Central memory CD4-positive, alpha-beta T cell (primary cell): ENCODE results near the gene DPP6.
"Not testable (repeated sequence)": the region's sequence is repeated elsewhere in the genome, so short reads cannot be mapped to it uniquely, and the experiment has no call there.

Experiments used
- DNase-seq: peaks from one replicate; pipeline ENCODE4 v3.0.0; 2022

The DPP6 gene

DNA sequence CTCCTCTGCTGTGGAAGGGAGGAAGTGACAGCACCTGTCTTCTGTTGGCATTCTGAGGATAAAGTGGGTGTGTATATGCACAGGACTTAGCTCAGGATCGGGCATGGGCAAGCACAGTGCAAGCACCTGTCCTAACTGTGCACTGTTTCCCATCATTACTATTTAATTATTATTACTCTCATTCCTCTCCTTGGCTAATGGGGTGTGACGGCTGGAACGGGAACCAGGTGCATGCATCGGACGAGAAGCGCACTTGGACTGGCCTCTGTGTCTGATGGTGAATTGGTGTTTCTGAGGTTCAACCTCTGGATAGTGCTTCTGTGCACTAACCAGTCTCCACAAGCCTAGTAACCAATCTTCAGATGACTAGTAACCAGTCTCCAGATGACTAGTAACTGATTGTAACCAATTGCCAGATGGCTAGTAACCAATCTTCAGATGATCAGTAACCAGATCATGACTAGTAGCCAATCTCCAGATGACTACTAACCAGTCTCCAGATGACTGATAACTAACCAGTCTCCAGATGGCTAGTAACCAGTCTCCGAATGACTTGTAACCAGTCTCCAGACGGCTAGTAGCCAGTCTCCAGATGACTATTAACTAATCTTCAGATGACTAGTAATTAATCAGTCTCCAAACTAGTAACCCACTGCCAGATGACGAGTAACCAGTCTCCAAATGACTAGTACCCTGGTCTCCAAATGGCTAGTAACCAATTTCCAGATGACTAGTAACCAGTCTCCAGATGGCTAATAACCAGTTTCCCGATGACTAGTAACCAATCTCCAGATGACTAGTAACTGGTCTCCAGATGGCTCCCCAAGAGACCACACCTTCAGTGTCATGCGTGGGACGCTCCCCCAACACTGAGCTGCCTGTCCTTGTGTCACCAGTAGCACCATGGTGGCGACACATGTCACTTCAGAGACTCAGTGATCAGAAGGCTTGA is 864.9 kb downstream of the DPP6 start:
- DNase-seq: no peak

DNA sequence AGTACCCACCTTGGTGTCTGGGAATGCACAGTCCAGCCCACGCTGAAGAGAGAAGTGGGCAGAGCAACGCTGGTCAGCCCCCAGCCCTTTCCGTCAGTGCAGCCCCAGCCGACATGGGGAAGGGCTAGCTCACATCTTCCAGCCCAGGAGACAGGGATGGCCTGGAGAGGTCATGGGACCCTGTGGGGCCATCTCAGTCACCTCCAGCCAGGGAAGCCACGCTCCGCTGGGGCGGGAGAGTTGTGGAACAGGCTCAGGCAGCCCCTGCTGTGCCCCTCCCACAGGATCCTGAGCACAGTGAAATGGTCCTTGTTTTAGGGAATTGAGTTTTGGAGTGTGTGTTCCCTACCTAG is 865.6 kb downstream of the DPP6 start:
- DNase-seq: no peak

DNA sequence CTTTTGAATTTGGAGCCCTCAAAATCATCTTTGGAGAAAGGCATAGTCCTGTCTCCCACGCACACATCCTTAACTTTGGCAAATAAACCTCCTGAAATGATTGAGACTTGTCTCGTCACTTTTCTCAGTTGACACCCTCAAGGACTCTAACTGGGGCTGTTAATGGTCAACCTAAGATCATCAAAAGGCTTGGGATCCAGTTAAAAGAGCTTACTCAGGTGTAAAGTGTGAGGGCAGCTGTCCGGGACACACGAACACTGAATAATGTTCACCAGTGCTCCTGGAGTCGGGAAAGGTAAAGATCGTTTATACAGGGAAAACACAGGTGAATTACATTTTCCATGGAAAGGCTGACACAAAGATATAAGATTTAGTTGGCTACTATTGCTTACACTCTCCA is 866.1 kb downstream of the DPP6 start:
- no peak for DNase-seq

DNA sequence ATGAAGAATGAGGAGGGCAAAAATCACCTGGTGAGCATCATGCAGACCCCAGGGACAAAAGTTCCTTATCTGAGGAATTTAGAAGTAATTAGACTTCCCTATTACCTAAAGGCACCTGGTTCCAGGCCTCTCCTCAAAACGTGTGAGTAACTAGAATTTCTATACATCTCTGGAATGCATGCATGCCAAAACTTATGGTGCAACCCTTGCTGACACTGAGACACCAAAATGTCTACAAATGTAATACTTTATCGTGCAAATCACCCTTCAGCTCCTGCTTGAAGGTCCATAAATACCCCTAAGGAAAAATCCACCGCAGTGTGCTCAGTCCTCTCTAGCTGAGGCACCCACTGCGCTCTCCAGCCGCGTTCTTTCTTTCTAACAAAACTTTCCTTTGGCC is 866.5 kb downstream of the DPP6 start:
- DNase-seq: no peak

DNA sequence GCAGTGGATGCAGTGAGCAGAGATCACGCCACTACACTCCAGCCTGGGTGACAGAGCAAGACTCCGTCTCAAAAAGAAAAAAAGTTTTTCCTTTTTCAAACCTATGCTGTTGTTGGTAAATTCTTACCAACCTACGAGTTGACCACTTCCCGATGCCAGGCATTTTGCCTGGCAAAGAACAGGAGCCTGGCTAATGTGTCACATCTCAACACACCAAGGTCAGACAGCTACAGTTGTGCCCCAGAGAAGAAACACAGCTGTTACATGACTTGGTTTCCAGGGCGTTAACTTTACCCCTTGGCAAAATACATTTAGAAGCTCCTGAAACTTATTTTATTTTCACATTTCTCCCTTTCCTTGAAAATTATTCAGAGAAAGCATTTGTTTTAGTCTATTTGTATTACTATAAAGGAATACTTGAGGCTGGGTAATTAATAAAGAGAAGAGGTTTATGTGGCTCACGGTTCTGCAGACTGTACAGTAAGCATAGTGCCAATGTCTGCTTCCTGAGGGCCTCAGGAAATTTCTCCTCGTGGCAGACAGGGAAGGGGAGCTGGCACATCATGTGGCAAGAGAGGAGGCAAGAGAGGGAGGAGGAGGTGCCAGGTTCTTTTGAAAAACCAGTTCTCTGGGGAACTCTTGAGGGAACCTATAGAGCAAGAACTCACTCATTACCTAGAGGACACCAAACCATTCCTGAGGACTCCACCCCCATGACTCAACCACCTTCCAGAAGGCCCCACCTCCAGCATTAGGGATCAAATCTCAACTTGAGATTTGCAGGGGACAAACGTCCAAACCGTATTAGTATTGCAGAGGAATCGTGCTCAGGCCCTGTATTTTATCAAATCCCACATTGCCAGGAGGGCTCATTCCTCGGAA is 867.4 kb downstream of the DPP6 start:
- no peak for DNase-seq

DNA sequence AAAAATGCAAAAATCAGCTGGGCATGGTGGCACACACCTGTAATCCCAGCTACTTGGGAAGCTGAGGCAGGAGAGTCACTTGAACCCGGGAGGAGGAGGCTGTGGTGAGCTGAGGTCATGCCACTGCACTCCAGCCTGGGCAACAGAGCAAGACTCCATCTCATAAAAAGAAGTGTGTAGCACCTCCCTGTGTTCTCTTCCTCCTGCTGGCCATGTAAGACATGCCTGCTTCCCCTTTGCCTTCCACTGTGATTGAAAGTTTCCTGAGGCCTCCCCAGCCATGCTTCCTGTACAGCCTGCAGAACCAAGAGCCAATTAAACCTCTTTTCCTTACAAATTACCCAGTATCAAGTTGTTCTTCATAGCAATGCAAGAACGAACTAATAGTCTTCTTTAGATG is 870.3 kb downstream of the DPP6 start:
- not testable (repeated sequence) for DNase-seq

DNA sequence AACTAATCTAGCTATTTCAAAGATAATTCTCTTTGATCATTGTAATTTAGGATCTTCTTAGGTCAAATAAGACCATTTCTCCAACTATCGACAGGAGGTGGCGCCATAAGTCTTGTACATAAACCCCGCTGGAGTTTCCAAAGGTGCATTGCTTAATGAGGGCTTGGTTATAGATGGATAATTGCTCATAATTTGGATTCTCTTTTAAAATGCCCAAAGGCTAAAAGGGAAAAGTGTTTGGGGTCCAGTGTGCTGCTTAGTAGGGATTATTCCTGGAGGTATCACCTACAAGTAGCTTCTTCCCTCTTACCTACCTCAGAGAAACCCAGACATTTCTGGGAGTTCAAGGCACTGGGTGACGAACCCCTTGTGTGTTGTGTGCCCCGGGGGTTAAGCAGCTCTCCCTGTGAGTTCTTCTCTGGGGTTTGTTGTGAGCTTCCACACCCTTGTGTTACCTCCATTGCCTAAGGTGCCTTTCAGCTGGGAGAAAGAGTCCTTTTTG is 875.5 kb downstream of the DPP6 start:
- peak; percentile 74 for DNase-seq

DNA sequence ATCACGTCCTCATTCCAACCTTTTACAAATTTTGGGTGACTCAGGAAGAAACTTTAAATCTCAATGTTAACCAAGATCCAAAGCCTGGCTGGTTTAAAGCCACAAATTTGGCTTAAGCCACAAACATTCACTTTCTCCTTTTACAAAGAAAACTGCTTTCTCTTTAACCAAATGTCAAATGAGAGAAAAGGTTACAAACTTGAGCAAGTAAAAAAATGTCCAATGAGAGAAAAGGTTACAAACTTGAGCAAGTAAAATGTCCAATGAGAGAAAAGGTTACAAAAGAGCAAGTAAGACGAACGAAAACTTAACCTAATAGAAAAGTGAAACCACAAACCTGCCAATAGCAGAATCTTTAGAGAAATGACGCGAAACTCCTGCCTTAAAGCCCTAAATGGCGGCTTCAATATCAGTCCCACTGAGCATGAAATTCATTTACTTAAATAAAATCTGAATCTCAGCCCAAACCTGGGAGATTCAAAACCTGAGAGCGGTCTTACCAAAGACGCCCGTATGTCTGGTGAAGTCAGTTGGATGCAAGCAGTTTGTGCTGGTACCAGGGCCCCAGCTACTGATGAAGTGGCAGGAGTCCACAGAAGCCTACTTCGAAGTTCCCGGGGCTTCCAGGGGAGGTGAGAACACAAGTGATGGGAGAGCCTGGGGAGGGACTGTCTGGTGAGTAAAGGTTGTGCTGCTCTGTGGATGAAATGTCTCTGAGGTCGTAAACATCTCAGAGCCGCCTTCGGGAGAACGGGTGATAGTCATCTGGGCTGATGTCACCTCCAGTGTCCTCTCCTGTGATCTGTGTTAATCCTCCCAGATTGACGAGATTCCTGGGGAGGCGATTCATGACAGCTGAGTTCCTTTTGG is 876.2 kb downstream of the DPP6 start:
- DNase-seq: peak; percentile 95

DNA sequence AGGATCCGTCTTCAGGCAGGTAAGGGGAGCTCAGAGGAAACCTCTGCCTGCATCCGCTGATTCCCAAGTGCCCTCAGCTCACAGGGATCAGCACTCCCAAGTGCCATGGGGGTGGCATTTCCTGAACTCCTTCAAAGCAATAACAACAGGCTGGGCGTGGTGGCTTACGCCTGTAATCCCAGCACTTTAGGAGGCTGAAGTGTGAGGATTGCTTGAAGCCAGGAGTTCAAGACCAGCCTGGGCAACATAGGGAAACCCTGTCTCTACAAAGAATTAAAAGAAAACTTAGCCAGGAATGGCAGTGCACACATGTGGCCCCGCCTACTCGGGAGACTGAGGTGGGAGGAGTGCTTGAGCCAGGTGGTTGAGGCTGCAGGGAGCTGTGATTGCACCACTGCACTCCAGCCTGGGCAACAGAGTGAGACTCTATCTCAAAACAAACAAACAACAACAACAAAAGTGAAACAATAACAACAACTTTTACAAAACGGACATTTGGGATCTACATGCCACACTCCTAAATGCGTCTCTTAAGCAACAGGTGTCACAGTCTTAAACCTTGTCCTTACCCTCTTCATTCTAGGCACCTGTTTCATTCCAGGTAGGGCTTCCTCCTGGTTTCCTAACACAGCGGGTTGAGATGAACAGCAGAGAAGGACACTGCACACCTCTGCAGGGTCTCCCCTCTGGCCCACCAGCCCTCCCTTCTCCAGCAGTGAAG is 877.0 kb downstream of the DPP6 start:
- no peak for DNase-seq

DNA sequence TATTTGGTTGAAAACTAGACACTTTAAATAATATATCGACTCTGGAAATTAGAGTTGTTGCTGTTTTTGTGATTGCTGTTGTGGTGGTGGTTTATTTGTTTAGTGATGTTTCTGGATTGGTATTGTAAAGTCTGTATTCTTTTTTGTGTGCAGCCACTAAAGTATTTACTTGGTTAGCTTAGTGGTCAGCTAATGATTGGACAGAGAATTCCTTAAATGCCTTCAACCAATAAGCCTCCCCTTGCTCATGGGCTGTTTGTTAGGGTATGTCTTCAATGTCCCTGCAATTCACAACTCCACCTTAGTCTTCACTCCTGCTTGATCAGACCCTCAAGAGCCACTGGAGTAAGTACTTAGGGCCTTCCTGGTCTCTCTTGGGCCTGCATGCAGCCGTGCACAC is 879.7 kb downstream of the DPP6 start:
- DNase-seq: no peak

DNA sequence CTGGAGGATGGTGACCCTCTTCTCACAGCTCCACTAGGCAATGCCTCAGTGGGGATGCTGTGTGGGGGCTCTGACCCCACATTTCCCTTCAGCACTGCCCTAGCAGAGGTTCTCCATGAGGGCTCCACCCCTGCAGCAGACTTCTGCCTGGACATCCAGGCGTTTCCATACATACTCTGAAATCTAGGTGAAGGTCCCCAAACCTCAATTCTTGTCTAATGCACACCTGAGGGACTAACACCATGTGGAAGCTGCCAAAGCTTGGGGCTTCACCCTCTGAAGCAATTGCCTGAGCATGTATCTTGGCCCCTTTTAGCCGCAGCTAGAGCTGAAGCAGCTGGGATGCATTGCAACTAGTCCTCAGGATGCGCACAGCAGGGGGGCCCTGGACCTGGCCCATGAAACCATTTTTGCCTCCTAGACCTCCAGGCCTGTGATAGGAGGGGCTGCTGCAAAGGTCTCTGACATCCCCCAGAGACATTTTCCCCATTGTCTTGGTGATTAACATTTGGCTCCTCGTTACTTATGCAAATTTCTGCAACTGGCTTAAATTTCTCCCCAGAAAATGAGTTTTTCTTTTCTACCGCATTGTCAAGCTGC is 882.3 kb downstream of the DPP6 start:
- not testable (repeated sequence) for DNase-seq

DNA sequence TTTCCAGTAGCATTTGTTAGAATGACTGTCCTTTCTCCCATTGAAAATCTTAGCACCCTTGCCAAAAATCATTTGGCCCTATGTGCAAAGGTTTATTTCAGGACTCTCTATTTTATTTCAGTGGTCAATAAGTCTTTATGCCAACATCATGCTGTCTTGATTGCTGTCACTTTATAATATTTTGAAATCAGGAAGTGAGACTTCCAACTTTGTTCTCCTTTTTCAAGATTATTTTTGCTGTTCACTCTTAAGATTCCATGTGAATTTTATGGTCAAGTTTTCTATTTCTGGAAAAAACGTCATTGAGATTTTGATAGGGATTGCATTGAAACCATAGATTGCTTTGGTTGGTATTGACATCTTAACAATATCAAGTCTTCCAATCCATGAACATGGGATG is 885.6 kb downstream of the DPP6 start:
- no peak for DNase-seq

DNA sequence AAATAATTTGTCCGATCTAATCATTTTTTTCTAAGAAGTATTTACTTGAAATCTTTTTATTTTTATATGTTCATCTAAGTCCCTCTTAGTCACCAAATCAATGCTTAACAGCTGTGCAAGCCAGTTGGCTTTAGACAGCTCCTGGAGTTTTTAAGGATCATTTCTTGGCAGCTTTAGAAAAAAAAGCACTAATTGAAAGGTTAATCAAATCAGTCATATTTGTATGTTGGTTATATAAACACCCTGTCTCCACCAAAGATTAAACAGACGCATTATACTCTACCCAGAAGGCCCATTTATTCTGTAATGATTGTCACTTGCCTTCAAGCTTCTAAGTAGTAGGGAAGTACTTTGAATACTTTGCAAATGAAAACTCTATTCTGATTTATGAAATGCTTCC is 890.5 kb downstream of the DPP6 start:
- DNase-seq: no peak
